H1 (cell line): Measurements from ENCODE around the gene AHSG. TPM values are rescaled to one million over a fixed set of nuclear protein-coding genes. Genes with fewer than 3 reads are reported as not detected.

Experiments
- CTCF ChIA-PET: fragments of 300-600 bp; sonication (Branson Sonifier 250); formaldehyde crosslinking; loops from one replicate; lab custom pipeline; 2021; ENCODE audit not compliant: partially characterized antibody; lab: Charles Lee
- POLR2A ChIA-PET: fragments of 300-600 bp; sonication (Branson Sonifier 250); formaldehyde crosslinking; loops from one replicate; lab custom pipeline; 2021; ENCODE audit warnings: inconsistent platforms; ENCODE audit not compliant: partially characterized antibody; lab: Charles Lee
- DNase-seq, 2 experiments: peaks; one replicate each; pipeline versions ENCODE4 v3.0.0 to v3.0.0-alpha.2; 2010 to 2022; ENCODE audit warnings: low spot score in 2 of 2, low read depth in 1 of 2, mixed read lengths in 1 of 2
- FAIRE-seq: peaks from 2 replicates; lab custom pipeline; 2011; peaks lifted over from hg19 to GRCh38; lab: Jason Lieb, UNC
- H2AFZ ChIP-seq: 2 replicates; pipeline ENCODE4 v1.8.1; 2012; ENCODE audit warnings: low read length, inconsistent platforms
- H2AK5ac ChIP-seq: 2 replicates; pipeline ENCODE4 v1.6.1; 2013; ENCODE audit warnings: low read depth, low read length
- H2BK120ac ChIP-seq: replicated peaks from 2 replicates; pipeline ENCODE3; 2013; ENCODE audit warnings: low read depth, low read length, inconsistent platforms
- H2BK12ac ChIP-seq: 2 replicates; pipeline ENCODE4 v1.6.1; 2013; ENCODE audit warnings: low read depth, low read length
- H2BK15ac ChIP-seq: 2 replicates; pipeline ENCODE4 v1.6.1; 2013; ENCODE audit warnings: low read length
- H2BK20ac ChIP-seq: 2 replicates; pipeline ENCODE4 v1.6.1; 2013; ENCODE audit warnings: low read length
- H2BK5ac ChIP-seq: 2 replicates; pipeline ENCODE4 v1.6.1; 2013; ENCODE audit warnings: low read depth, low read length
- H3K14ac ChIP-seq: 2 replicates; pipeline ENCODE4 v1.6.1; 2013; ENCODE audit warnings: inconsistent platforms; ENCODE audit not compliant: insufficient read length
- H3K18ac ChIP-seq: 2 replicates; pipeline ENCODE4 v1.6.1; 2013; ENCODE audit warnings: low read length; ENCODE audit errors: extremely low read depth
- H3K23ac ChIP-seq: 2 replicates; pipeline ENCODE4 v1.6.1; 2013; ENCODE audit warnings: inconsistent platforms; ENCODE audit not compliant: insufficient read length
- H3K23me2 ChIP-seq: 2 replicates; pipeline ENCODE4 v1.6.1; 2013; ENCODE audit warnings: low read depth, low read length
- H3K27ac ChIP-seq: 2 replicates; pipeline ENCODE4 v1.6.1; 2011; ENCODE audit warnings: low read depth, low read length, inconsistent platforms
- H3K27me3 ChIP-seq, 4 experiments: replicated peaks in 1 of 4; 1 replicate in 1 of 4; 2 replicates in 3 of 4; pipeline versions ENCODE4 v1.6.1 to v1.8.1; 2011 to 2013; ENCODE audit warnings: low read length in 3 of 4, mild to moderate bottlenecking in 3 of 4, inconsistent platforms in 2 of 4, mixed read lengths in 2 of 4, moderate library complexity in 1 of 4; ENCODE audit not compliant: control insufficient read depth in 3 of 4, insufficient read depth in 3 of 4; ENCODE audit errors: extremely low read depth in 1 of 4
- H3K36me3 ChIP-seq, 4 experiments: 2 replicates each; pipeline versions ENCODE4 v1.6.1 to v1.8.1; 2011 to 2013; ENCODE audit warnings: mild to moderate bottlenecking in 4 of 4, low read length in 3 of 4, moderate library complexity in 2 of 4, control low read depth in 1 of 4, inconsistent platforms in 1 of 4; ENCODE audit not compliant: insufficient read depth in 4 of 4, control insufficient read depth in 2 of 4
- H3K4ac ChIP-seq: replicated peaks from 2 replicates; pipeline ENCODE3; 2013; ENCODE audit warnings: low read length, low read depth, mixed read lengths, inconsistent platforms; ENCODE audit not compliant: insufficient read length
- H3K4me1 ChIP-seq, 4 experiments: replicated peaks in 1 of 4; 1 replicate in 1 of 4; 2 replicates in 3 of 4; pipeline versions ENCODE4 v1.6.1 to v1.8.1; 2011 to 2013; ENCODE audit warnings: low read length in 3 of 4, inconsistent platforms in 2 of 4, mixed read lengths in 1 of 4; ENCODE audit not compliant: insufficient read depth in 4 of 4, control insufficient read depth in 3 of 4
- H3K4me2 ChIP-seq, 2 experiments: 2 replicates each; pipeline versions ENCODE4 v1.6.1 to v1.8.1; 2011 to 2013; ENCODE audit warnings: low read depth in 2 of 2, low read length in 2 of 2, control low read depth in 1 of 2, inconsistent platforms in 1 of 2, mild to moderate bottlenecking in 1 of 2; ENCODE audit not compliant: insufficient read depth in 1 of 2
- H3K4me3 ChIP-seq, 4 experiments: fragments of 200-600, 300-600 bp in 1 of 4; sonication (generic), shearing (Covaris generic), sonication (Bioruptor Twin) in 1 of 4; 2 replicates each; pipeline versions ENCODE4 v1.5.1 to v1.8.1; 2011 to 2016; ENCODE audit warnings: low read length in 4 of 4, low read depth in 3 of 4, control low read depth in 2 of 4, inconsistent platforms in 2 of 4, mild to moderate bottlenecking in 2 of 4, mixed read lengths in 1 of 4, moderate library complexity in 1 of 4; ENCODE audit not compliant: insufficient read depth in 2 of 4; ENCODE audit errors: extremely low read depth in 1 of 4
- H3K56ac ChIP-seq: replicated peaks from 2 replicates; pipeline ENCODE3; 2013; ENCODE audit warnings: low read depth, mild to moderate bottlenecking, mixed read lengths, low read length, inconsistent platforms; ENCODE audit not compliant: insufficient read length
- H3K79me1 ChIP-seq: 2 replicates; pipeline ENCODE4 v1.6.1; 2013; ENCODE audit warnings: low read depth, low read length, control low read depth
- H3K79me2 ChIP-seq, 2 experiments: 2 replicates each; pipeline versions ENCODE4 v1.6.1 to v1.8.1; 2012 to 2013; ENCODE audit warnings: low read length in 2 of 2, mild to moderate bottlenecking in 2 of 2, inconsistent platforms in 1 of 2; ENCODE audit not compliant: insufficient read depth in 2 of 2, control insufficient read depth in 1 of 2
- H3K9ac ChIP-seq, 4 experiments: replicated peaks in 1 of 4; 1 replicate in 1 of 4; 2 replicates in 3 of 4; pipeline versions ENCODE4 v1.6.1 to v1.8.1; 2011 to 2013; ENCODE audit warnings: low read depth in 3 of 4, low read length in 3 of 4, control low read depth in 2 of 4, mild to moderate bottlenecking in 2 of 4, moderate library complexity in 2 of 4, inconsistent platforms in 1 of 4; ENCODE audit errors: extremely low read depth in 1 of 4
- H3K9me3 ChIP-seq, 2 experiments: 2 replicates each; pipeline versions ENCODE4 v1.6.1 to v1.8.1; 2012 to 2013; ENCODE audit warnings: mild to moderate bottlenecking in 2 of 2, moderate library complexity in 2 of 2, control low read depth in 1 of 2, inconsistent platforms in 1 of 2, low read depth in 1 of 2, low read length in 1 of 2, mixed read lengths in 1 of 2; ENCODE audit not compliant: insufficient read depth in 2 of 2
- H4K20me1 ChIP-seq, 2 experiments: replicated peaks in 1 of 2; 2 replicates each; pipeline versions ENCODE3 to v1.8.1; 2011 to 2013; ENCODE audit warnings: inconsistent platforms in 2 of 2, low read length in 2 of 2, mild to moderate bottlenecking in 1 of 2; ENCODE audit not compliant: insufficient read depth in 2 of 2, control insufficient read depth in 1 of 2
- H4K5ac ChIP-seq: 2 replicates; pipeline ENCODE4 v1.6.1; 2013; ENCODE audit warnings: low read length, low read depth, mixed read lengths, inconsistent platforms; ENCODE audit not compliant: insufficient read length
- H4K8ac ChIP-seq: 2 replicates; pipeline ENCODE4 v1.8.0; 2013; ENCODE audit warnings: mild to moderate bottlenecking, moderate library complexity, low read length, inconsistent platforms; ENCODE audit not compliant: insufficient read depth; ENCODE audit errors: extremely low read depth
- H4K91ac ChIP-seq: replicated peaks from 2 replicates; pipeline ENCODE3; 2013; ENCODE audit warnings: low read length, mixed read lengths, inconsistent platforms; ENCODE audit not compliant: insufficient read length
- BCL11A ChIP-seq, 2 experiments: IDR thresholded peaks; one replicate each; pipeline ENCODE4 v1.6.1; 2011; ENCODE audit warnings: low read depth in 2 of 2, low read length in 2 of 2, mild to moderate bottlenecking in 2 of 2
- CEBPB ChIP-seq: IDR thresholded peaks from 2 replicates; pipeline ENCODE4 v1.6.1; 2012; ENCODE audit warnings: low read depth, low read length
- JUND ChIP-seq: IDR thresholded peaks from 2 replicates; pipeline ENCODE4 v1.6.1; 2011; ENCODE audit warnings: mild to moderate bottlenecking, improper control_type of control experiment, low read length
- MAFK ChIP-seq: IDR thresholded peaks from 2 replicates; pipeline ENCODE4 v1.6.1; 2012; ENCODE audit warnings: low read depth, mild to moderate bottlenecking, improper control_type of control experiment, low read length
- RBBP5 ChIP-seq: IDR thresholded peaks from 2 replicates; pipeline ENCODE4 v1.7.1; 2012; ENCODE audit warnings: low read depth, mild to moderate bottlenecking, inconsistent platforms, low read length, moderate library complexity, borderline replicate concordance
- SP1 ChIP-seq: IDR thresholded peaks from 2 replicates; pipeline ENCODE4 v1.6.1; 2011; ENCODE audit warnings: low read depth, low read length
- WGBS, 2 experiments: shearing (Covaris generic) in 1 of 2; methylation state at CpG; one replicate each; pipeline versions ENCODE4 v1.1.6 to v1.1.7; 2013 to 2015; ENCODE audit warnings: low lambda C conversion rate in 2 of 2, mixed read lengths in 2 of 2, inconsistent platforms in 1 of 2, low coverage in 1 of 2, missing lambda C conversion rate in 1 of 2; ENCODE audit not compliant: insufficient replicate concordance in 2 of 2, insufficient coverage in 1 of 2, insufficient read length in 1 of 2; ENCODE audit errors: extremely low coverage in 1 of 2, missing lambda C conversion rate in 1 of 2; 5-methylcytosine and 5-hydroxymethylcytosine counted together
- polyA plus RNA-seq, 7 experiments: library from polyadenylated mRNA; depleted of rRNA in 3 of 7; stranded (reverse) in 5 of 7; unstranded in 2 of 7; fragments of >200 nt in 5 of 7; fragments of 200-250 nt in 2 of 7; gene quantifications; 1 replicate in 5 of 7; 2 replicates in 1 of 7; 4 replicates in 1 of 7; pipeline versions ENCODE4 v1.2.1 to v1.2.3, GENCODE V29; 2011 to 2013; ENCODE audit warnings: missing spikeins in 2 of 7, mixed read lengths in 2 of 7
- total RNA-seq: library from RNA; stranded (reverse); fragmentation: NEBNext Ultra II Directional; extraction: Animal tissue kit (Norgen Biotek cat#: 25700); gene quantifications from 2 replicates; pipeline ENCODE4 v1.2.1, GENCODE V29; 2021

The AHSG gene
- total and polyA plus RNA-seq, 2 of the 8 experiments (the other 6 are each of a cell fraction or from before 2014, with no cell fraction given) = 0.68 to 0.78 TPM

DNA sequence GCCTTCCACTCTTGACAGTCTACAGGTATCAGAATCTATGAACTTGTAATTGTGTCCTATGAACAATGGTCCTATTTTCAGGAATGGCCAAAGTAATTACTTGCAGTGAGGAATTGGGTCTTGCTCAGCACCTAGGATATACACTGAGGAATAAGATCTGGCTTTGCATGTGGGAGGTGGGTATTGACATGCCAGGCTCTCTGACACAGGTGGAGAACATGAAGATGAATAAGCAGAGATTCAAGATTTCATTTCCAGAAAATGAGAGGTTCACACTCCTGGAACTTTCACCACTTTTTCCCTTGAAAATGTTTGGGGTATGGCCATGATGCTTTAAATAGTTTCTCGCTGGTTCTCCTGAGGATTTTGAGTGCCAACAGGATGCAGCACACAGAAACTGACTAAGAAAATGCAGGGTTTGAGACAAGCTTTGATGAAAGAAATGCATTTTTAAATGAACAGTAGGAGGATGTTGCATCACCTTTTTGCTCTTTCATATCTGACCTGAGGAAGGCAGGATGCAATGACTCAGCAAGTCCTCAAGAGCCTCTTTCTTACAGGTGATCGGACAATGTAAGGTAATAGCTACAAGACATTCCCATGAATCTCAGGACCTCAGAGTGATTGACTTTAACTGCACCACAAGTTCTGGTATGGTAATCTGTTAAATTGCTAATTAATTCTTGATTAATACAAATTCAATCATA lies 56.7 kb downstream of the AHSG start:
- Histone ChIP-seq H4K91ac (no peak overlapping the region), H3K36me3 (no peaks in the 10 kb centered on the region), H2AFZ (no peak overlapping the region), H2BK12ac (0 out of 2 replicates have a peak overlapping the region, but pooled peaks have one; percentile 20), H3K23ac (no peak overlapping the region), H3K14ac (no peak overlapping the region), H3K4me2 (no peak overlapping the region), H2BK5ac (peak overlapping the region; percentile 17; the same call in 1 of the 2 replicates), H3K79me1 (no peaks in the 10 kb centered on the region), H4K5ac (no peak overlapping the region), H2BK15ac (no peak overlapping the region), H2BK120ac (peak overlapping the region; percentile 26), H2AK5ac (no peak overlapping the region; the same call in 1 of the 2 replicates), H3K4ac (no peak overlapping the region), H3K27ac (no peak overlapping the region), H3K4me1 (peaks cover 0 to 8% (median 2%) of the 10 kb centered on the region in 4 experiments; a peak in 3 of 7 replicates), H4K8ac (no peak overlapping the region), H3K9me3 (no peaks in the 10 kb centered on the region), H3K18ac (no peak overlapping the region), H3K79me2 (no peaks in the 10 kb centered on the region), H3K4me3 (no peak overlapping the region), H4K20me1 (no peaks in the 10 kb centered on the region), H3K56ac (no peak overlapping the region), H3K23me2 (no peaks in the 10 kb centered on the region), H3K27me3 (no peaks in the 10 kb centered on the region)
- CTCF ChIA-PET = interaction anchor here (0.9 to 1.5 kb wide), 4 partner anchors 9 to 54 kb away, joined by 3 to 5 read pairs (median 4); no protein-coding TSS in a partner anchor
- 87% methylated on average over 2 of the region's 2 CpGs; no CpG with 5 or more reads in 1 of the 2 experiments for WGBS, 2 experiments
- FAIRE-seq (peak; percentile 45), DNase-seq (no peak)
- POLR2A ChIA-PET = interaction anchor here (1.0 kb wide), 1 partner anchor 114 kb away, joined by 3 read pairs; no protein-coding TSS in a partner anchor
- TF ChIP-seq CEBPB (peak; percentile 6; the same call in 1 of the 2 replicates), SP1 (no peak), JUND (no peak), RBBP5 (no peak), BCL11A (IDR thresholded peaks at IDR 0.05; ENCODE audit: low read depth in 2 of 2, low read length in 2 of 2) (no peak), MAFK (0 out of 2 replicates have a peak, but pooled peaks have one; percentile 20)
- TF ChIP-seq, all 59 proteins: peak for 2
- no peak overlapping the region for H3K9ac ChIP-seq
- peak overlapping the region; percentile 63; the same call in 1 of the 2 replicates for H2BK20ac ChIP-seq
